Activated naive CD8-positive, alpha-beta T cell treated with anti-CD3 and anti-CD28 coated beads for 36 hours (primary cell): ENCODE results near the gene RPS19BP1. TPM values are rescaled to one million over a fixed set of nuclear protein-coding genes. Genes with fewer than 3 reads are reported as not detected.
"Not testable (repeated sequence)": the region's sequence is repeated elsewhere in the genome, so short reads cannot be mapped to it uniquely, and the experiment has no call there.

Experiments used
- DNase-seq: peaks from one replicate; pipeline ENCODE4 v3.0.0; 2021
- H3K27ac Mint-ChIP-seq: one replicate; pipeline ENCODE4 v1.8.0; 2022; ENCODE audit warnings: mild to moderate bottlenecking, moderate library complexity, mixed read lengths
- H3K27me3 Mint-ChIP-seq: one replicate; pipeline ENCODE4 v1.8.0; 2022; ENCODE audit warnings: mild to moderate bottlenecking, mixed read lengths
- H3K36me3 Mint-ChIP-seq: one replicate; pipeline ENCODE4 v1.8.0; 2021; ENCODE audit warnings: mild to moderate bottlenecking, mixed read lengths
- H3K4me1 Mint-ChIP-seq: one replicate; pipeline ENCODE4 v1.8.0; 2021; ENCODE audit warnings: mixed read lengths
- H3K4me3 Mint-ChIP-seq: one replicate; pipeline ENCODE4 v1.8.0; 2022; ENCODE audit warnings: mild to moderate bottlenecking, moderate library complexity, mixed read lengths
- H3K9me3 Mint-ChIP-seq: one replicate; pipeline ENCODE4 v1.8.0; 2022; ENCODE audit warnings: mixed read lengths
- total RNA-seq, 2 experiments: library from RNA; stranded (reverse); gene quantifications; one replicate each; pipeline ENCODE4 v1.2.3, GENCODE V29; 2021

Gene RPS19BP1
- total RNA-seq, 2 experiments from 2014 or later = 104 to 113 TPM

- DNase-seq = no peak
- H3K9me3 Mint-ChIP-seq = no peaks in the 10 kb centered on the region
- H3K27me3 Mint-ChIP-seq = peaks cover under 1% of the 10 kb centered on the region
- peaks cover 76% of the 10 kb centered on the region for H3K36me3 Mint-ChIP-seq
- peak overlapping the region; percentile 4 for H3K4me3 Mint-ChIP-seq
- peaks cover 85% of the 10 kb centered on the region for H3K4me1 Mint-ChIP-seq
- H3K27ac Mint-ChIP-seq = peak overlapping the region; percentile 75
Observed at GRCh38 chr22:39526736-39527171, 5.8 kb downstream of the RPS19BP1 start.

DNA sequence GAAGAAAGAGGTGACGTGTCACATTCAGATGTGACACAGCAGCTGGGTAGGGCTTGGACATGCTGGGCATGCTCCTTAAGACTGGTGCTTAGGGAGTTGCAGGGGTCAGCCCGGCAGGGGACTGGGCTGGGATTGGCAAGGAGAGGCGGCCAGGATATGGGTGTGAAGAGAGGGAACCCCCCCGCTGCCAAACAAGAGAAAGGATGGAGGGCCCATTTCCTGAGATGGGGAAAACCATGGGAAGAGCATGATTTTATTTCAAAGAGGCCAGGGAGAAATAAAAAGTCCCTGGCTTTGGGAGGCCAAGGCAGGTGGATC, 6.9 kb downstream of the RPS19BP1 start:
- no peak for DNase-seq
- H3K27ac Mint-ChIP-seq = peak overlapping the region; percentile 86
- H3K4me1 Mint-ChIP-seq = peaks cover 76% of the 10 kb centered on the region
- H3K36me3 Mint-ChIP-seq = peaks cover 78% of the 10 kb centered on the region
- no peaks in the 10 kb centered on the region for H3K9me3 Mint-ChIP-seq
- no peak overlapping the region for H3K4me3 Mint-ChIP-seq
- peaks cover 3% of the 10 kb centered on the region for H3K27me3 Mint-ChIP-seq

DNA sequence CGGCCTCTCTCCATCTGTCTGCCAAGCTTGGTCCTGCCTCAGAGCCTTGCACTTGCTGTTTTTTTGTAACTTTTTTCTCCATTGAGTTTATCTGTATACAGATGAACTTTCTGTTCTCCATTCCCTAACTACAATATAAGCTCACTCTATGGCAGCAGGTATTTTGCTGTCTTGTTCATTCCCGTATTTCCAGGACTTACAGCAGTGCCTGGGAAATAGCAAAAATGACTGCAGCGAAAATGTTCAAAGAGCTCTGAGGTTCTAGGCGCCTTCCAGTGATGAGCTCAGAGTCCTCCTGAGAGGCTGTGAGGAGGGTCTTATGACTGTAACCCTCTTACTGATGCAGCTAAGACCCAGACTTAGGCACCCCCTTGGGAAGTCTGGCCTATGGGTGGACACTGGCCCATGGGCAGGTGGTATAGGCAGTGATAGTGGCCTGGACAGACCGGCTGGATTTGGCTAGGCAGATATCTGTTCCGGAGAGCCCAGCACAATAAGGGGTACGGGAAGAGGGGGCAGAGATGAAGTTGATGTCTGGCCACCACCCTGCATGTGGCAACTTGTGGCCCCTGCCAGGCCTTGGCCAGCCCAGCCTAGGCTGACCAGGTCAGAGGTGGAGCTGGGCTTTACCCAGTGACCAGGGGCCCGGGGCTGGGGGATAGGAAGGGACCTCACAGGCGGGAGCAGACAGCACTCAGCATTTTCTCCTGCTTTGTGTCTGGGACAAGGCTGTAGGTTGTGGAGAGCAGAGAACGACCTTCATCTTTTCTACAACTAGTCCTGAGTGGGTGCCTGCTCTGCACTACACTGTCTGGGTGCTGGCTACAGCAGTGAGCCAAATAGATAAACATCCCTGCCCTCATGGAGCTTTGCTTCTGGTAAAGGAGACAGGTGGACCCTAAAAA, 7.5 kb downstream of the RPS19BP1 start:
- H3K4me1 Mint-ChIP-seq = peaks cover 72% of the 10 kb centered on the region
- peaks cover 76% of the 10 kb centered on the region for H3K36me3 Mint-ChIP-seq
- no peaks in the 10 kb centered on the region for H3K9me3 Mint-ChIP-seq
- H3K27me3 Mint-ChIP-seq = peaks cover 9% of the 10 kb centered on the region
- peak overlapping the region; percentile 40 for H3K4me3 Mint-ChIP-seq
- H3K27ac Mint-ChIP-seq = peak overlapping the region; percentile 86
- no peak for DNase-seq

DNA sequence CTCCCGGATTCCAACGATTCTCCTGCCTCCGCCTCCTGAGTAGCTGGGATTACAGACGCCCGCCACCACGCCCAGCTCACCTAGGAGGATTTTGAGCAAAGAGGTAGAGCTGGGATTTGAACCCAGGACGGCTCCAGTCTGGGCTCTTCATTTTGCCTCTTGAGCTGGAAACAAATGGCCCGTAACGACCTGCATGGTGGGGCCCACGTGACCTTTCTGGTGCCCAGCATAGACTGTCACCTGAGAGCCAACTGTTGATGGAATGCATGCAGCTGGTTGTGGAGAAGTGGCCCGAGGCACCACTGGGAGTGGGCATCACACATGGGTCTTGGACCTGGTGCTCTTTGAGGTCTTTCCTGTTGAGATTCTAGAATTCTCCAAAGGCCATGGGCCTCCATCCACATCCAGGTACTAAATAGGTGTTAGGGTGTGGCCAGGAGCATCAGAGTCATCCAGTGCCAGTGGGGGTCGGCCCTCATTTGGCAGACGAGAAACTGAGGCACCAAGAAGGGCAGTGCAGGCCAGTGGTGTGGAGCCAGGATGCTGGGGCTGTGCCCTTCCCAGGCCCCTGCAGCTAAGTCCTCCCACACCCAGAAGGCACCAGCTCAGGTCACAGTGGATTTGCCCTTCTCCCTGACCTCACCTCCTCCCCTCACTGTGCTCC, 8.3 kb downstream of the RPS19BP1 start:
- Mint-ChIP-seq H3K4me1 (peaks cover 65% of the 10 kb centered on the region), H3K9me3 (no peaks in the 10 kb centered on the region), H3K27ac (peak overlapping the region; percentile 62), H3K27me3 (peaks cover 10% of the 10 kb centered on the region), H3K36me3 (peaks cover 69% of the 10 kb centered on the region), H3K4me3 (peak overlapping the region; percentile 40)
- no peak for DNase-seq

GRCh38 chr22:39522567-39523300, 9.8 kb downstream of the RPS19BP1 start:
- no peak for DNase-seq

GRCh38 chr22:39522091-39522490, 10.5 kb downstream of the RPS19BP1 start:
- H3K4me3 Mint-ChIP-seq = peak overlapping the region; percentile 86
- DNase-seq, H3K9me3 Mint-ChIP-seq, H3K27me3 Mint-ChIP-seq: not testable (repeated sequence)
- peak overlapping the region; percentile 96 for H3K27ac Mint-ChIP-seq
- H3K36me3 Mint-ChIP-seq = peaks cover 57% of the 10 kb centered on the region
- H3K4me1 Mint-ChIP-seq = peaks cover 58% of the 10 kb centered on the region

More at GRCh38 chr22:39522567-39523300, 9.8 kb downstream of the RPS19BP1 start:
- peak overlapping the region; percentile 86 for H3K4me3 Mint-ChIP-seq
- peaks cover 63% of the 10 kb centered on the region for H3K4me1 Mint-ChIP-seq
- peak overlapping the region; percentile 96 for H3K27ac Mint-ChIP-seq
- peaks cover 61% of the 10 kb centered on the region for H3K36me3 Mint-ChIP-seq
- H3K27me3 Mint-ChIP-seq = peaks cover 10% of the 10 kb centered on the region
- no peaks in the 10 kb centered on the region for H3K9me3 Mint-ChIP-seq

- not testable (repeated sequence) for H3K27me3 Mint-ChIP-seq, H3K9me3 Mint-ChIP-seq, DNase-seq
- Mint-ChIP-seq H3K36me3 (peaks cover 55% of the 10 kb centered on the region), H3K4me3 (peak overlapping the region; percentile 86), H3K27ac (peak overlapping the region; percentile 96), H3K4me1 (peaks cover 56% of the 10 kb centered on the region)
Observed at GRCh38 chr22:39521106-39521885, 11.3 kb downstream of the RPS19BP1 start.

DNA sequence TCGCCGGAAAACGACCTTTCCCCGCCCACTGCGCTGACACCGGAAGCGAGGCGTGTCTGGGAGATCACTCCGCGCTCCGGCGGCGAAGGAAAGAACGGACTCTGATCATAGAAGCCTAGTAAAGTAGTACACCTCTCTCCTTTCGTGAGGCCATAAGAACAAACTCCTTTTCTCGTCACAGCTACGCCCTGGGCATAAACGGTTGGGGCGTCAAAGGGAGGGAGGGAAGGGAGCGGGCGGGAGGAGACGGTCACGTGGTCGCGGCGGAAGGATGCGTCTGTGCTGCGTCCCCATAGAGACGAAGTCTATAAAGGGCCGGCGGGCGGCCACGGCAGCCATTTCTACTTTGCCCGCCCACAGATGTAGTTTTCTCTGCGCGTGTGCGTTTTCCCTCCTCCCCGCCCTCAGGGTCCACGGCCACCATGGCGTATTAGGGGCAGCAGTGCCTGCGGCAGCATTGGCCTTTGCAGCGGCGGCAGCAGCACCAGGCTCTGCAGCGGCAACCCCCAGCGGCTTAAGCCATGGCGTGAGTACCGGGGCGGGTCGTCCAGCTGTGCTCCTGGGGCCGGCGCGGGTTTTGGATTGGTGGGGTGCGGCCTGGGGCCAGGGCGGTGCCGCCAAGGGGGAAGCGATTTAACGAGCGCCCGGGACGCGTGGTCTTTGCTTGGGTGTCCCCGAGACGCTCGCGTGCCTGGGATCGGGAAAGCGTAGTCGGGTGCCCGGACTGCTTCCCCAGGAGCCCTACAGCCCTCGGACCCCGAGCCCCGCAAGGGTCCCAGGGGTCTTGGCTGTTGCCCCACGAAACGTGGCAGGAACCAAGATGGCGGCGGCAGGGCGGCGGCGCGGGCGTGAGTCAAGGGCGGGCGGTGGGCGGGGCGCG, 12.1 kb downstream of the RPS19BP1 start, which contains the start of gene ATF4:
ATF4 (plus strand) TSS at position 337 of the 880 bp plus-strand sequence. CDS start 884 bp downstream, outside the sequence.
- DNase-seq = peak; percentile 82
- Mint-ChIP-seq H3K36me3 (peaks cover 55% of the 10 kb centered on the region), H3K27me3 (peaks cover 10% of the 10 kb centered on the region), H3K27ac (peak within 1 kb of the TSS; percentile 96), H3K4me3 (peak within 1 kb of the TSS; percentile 86), H3K9me3 (no peaks in the 10 kb centered on the region), H3K4me1 (peaks cover 57% of the 10 kb centered on the region)

DNA sequence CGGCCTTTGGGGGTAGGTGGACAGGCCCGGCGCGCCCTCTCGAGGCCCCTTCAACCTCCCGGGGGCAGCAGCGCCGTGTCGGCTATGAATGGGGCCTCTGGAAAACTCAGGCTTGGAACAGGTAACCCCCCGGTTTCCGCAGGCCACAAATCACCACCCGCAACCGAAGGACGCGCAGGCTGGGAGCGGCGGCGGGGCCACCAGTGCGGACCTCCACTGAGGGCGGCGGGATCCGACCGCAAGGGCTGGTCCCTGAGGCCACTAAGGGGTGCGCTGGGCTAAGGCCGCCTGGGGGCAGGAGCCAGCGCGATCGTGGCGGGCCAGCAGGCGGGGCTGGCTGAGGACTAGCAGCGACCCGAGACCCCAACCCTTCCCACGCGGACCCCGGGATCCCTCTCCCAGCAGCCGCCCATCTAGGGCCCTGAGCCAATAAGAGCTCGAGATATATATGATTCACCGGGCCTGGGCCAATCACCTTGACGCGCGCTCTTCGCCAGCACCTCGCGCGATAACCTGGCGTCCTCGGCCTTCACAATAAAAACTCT, 12.8 kb downstream of the RPS19BP1 start:
- Mint-ChIP-seq H3K9me3 (no peaks in the 10 kb centered on the region), H3K27me3 (peaks cover 10% of the 10 kb centered on the region), H3K36me3 (peaks cover 51% of the 10 kb centered on the region), H3K27ac (peak overlapping the region; percentile 96), H3K4me1 (peaks cover 53% of the 10 kb centered on the region), H3K4me3 (peak overlapping the region; percentile 86)
- DNase-seq = peak; percentile 96

DNA sequence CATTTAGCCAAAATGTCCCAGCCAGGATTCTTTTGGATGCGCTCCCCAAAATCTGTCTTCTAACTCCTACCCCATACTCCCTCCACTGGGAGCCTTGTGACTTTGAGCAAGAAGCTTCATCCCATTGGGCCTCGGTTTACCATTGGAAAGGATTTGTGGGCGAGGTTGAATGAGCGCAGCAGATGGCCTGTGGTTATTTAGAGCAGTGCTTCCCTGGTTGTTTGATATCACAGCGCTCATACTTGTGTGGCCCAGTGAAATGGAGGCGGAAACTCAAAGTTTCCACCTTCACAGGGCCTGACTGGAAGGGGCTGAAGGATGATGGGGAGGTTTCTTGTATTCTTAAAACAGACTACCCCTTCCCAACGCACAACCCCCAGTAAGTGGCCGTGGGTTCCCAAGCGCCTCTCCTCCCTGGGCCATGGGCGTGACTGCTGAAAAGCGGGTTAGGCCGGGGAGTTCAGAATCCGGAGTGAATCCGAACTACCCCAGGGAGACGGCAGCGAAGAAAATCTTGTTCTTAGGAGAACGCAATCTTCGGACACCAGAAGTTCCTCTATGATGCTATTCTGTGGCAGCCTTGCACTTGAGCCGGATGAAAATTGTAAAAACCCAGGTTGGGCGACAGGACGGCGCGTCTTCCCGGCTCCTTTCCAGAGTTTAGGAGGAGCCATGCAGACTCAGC, 13.4 kb downstream of the RPS19BP1 start:
- H3K27me3 Mint-ChIP-seq = peaks cover 10% of the 10 kb centered on the region
- H3K36me3 Mint-ChIP-seq = peaks cover 51% of the 10 kb centered on the region
- peaks cover 52% of the 10 kb centered on the region for H3K4me1 Mint-ChIP-seq
- DNase-seq = no peak
- peak overlapping the region; percentile 96 for H3K27ac Mint-ChIP-seq
- no peaks in the 10 kb centered on the region for H3K9me3 Mint-ChIP-seq
- peak overlapping the region; percentile 86 for H3K4me3 Mint-ChIP-seq

DNA sequence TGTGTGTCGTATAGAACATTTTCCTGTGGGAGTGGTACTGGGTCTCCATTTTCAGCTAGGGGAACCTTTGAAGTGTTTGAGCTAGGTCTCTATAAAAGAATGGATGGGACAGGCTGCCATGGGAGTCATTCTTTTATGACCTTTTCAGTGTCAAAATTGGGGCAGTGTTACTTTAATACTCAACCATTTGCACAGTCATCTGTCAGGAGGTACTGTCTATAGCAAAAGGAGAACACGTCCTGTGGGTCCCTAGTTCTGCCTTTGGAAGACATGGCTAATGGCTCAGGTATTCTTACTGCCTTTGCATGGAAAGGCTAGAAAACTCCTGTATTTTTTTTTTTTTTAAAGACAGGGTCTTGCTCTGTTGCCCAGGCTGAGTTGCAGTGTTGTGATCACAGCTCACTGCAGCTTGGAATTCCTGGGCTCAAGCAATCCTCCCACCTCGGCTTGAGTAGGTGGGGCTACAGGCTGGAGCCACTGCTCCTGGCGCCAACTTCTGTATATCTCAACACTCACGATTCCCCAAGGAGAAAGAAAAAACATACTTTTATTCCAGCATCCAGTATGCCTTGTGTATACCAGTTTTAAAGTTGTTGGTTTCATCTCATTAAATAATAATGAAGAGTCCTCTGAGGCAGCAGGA, 14.3 kb downstream of the RPS19BP1 start:
- peak overlapping the region; percentile 86 for H3K4me3 Mint-ChIP-seq
- H3K4me1 Mint-ChIP-seq = peaks cover 50% of the 10 kb centered on the region
- no peaks in the 10 kb centered on the region for H3K9me3 Mint-ChIP-seq
- H3K27ac Mint-ChIP-seq = peak overlapping the region; percentile 96
- DNase-seq = no peak
- peaks cover 50% of the 10 kb centered on the region for H3K36me3 Mint-ChIP-seq
- H3K27me3 Mint-ChIP-seq = peaks cover 10% of the 10 kb centered on the region

GRCh38 chr22:39517470-39517869, 15.1 kb downstream of the RPS19BP1 start:
- Mint-ChIP-seq H3K9me3 (no peaks in the 10 kb centered on the region), H3K36me3 (peaks cover 44% of the 10 kb centered on the region), H3K4me1 (peaks cover 42% of the 10 kb centered on the region), H3K27ac (no peak overlapping the region), H3K4me3 (no peak overlapping the region), H3K27me3 (peaks cover 10% of the 10 kb centered on the region)
- DNase-seq = no peak
